Measurements from ENCODE around the gene ZC3H18.
A peak's percentile ranks its signal among the peaks of the same experiment; 100 is the strongest.

Gene ZC3H18

GRCh38 chr16:88569985-88570690 is at the start of gene ZC3H18:
Gene ZC3H18 (plus strand): TSS chr16:88570403. CDS start chr16:88577124, 6,721 bp downstream.
- peaks cover 22% of the 10 kb centered on the region for H3K4me1 ChIP-seq (ENCODE audit: control insufficient read depth, insufficient read depth, low read length)
- peaks cover 9% of the 10 kb centered on the region for H3K36me3 ChIP-seq (ENCODE audit: control insufficient read depth, insufficient read depth, low read length, severe bottlenecking)
- H3K27me3 ChIP-seq (replicated peaks; ENCODE audit: control insufficient read depth, insufficient read depth, low read length) = no peaks in the 10 kb centered on the region
- DNase-seq (ENCODE audit: low read depth) = peak; percentile 99
- peak within 1 kb of the TSS; percentile 96 for H3K4me3 ChIP-seq (ENCODE audit: low read length)
- peak within 1 kb of the TSS; percentile 92 for H3K9ac ChIP-seq (ENCODE audit: low read length)
- H3K9me3 ChIP-seq (ENCODE audit: control insufficient read depth, low read length) = no peaks in the 10 kb centered on the region

GRCh38 chr16:88521674-88522073 is 48.5 kb upstream of the ZC3H18 start:
- no peaks in the 10 kb centered on the region for H3K36me3 ChIP-seq (ENCODE audit: control insufficient read depth, insufficient read depth, low read length, severe bottlenecking)
- DNase-seq (ENCODE audit: low read depth) = no peak
- H3K4me3 ChIP-seq (ENCODE audit: low read length) = no peak overlapping the region
- no peak overlapping the region for H3K9ac ChIP-seq (ENCODE audit: low read length)
- no peaks in the 10 kb centered on the region for H3K4me1 ChIP-seq (ENCODE audit: control insufficient read depth, insufficient read depth, low read length)
- H3K9me3 ChIP-seq (ENCODE audit: control insufficient read depth, low read length) = no peaks in the 10 kb centered on the region
- H3K27me3 ChIP-seq (replicated peaks; ENCODE audit: control insufficient read depth, insufficient read depth, low read length) = no peaks in the 10 kb centered on the region

GRCh38 chr16:88522276-88522949 is 47.8 kb upstream of the ZC3H18 start:
- Histone ChIP-seq H3K9ac (ENCODE audit: low read length) (no peak overlapping the region), H3K27me3 (replicated peaks; ENCODE audit: control insufficient read depth, insufficient read depth, low read length) (no peaks in the 10 kb centered on the region), H3K4me1 (ENCODE audit: control insufficient read depth, insufficient read depth, low read length) (no peaks in the 10 kb centered on the region), H3K9me3 (ENCODE audit: control insufficient read depth, low read length) (no peaks in the 10 kb centered on the region), H3K36me3 (ENCODE audit: control insufficient read depth, insufficient read depth, low read length, severe bottlenecking) (no peaks in the 10 kb centered on the region), H3K4me3 (ENCODE audit: low read length) (no peak overlapping the region)
- no peak for DNase-seq (ENCODE audit: low read depth)

GRCh38 chr16:88523309-88524161 is 46.7 kb upstream of the ZC3H18 start:
- Histone ChIP-seq H3K9me3 (ENCODE audit: control insufficient read depth, low read length) (no peaks in the 10 kb centered on the region), H3K36me3 (ENCODE audit: control insufficient read depth, insufficient read depth, low read length, severe bottlenecking) (no peaks in the 10 kb centered on the region), H3K27me3 (replicated peaks; ENCODE audit: control insufficient read depth, insufficient read depth, low read length) (no peaks in the 10 kb centered on the region), H3K4me1 (ENCODE audit: control insufficient read depth, insufficient read depth, low read length) (no peaks in the 10 kb centered on the region), H3K4me3 (ENCODE audit: low read length) (no peak overlapping the region), H3K9ac (ENCODE audit: low read length) (no peak overlapping the region)
- no peak for DNase-seq (ENCODE audit: low read depth)

GRCh38 chr16:88524274-88524972 is 45.8 kb upstream of the ZC3H18 start:
- Histone ChIP-seq H3K36me3 (ENCODE audit: control insufficient read depth, insufficient read depth, low read length, severe bottlenecking) (no peaks in the 10 kb centered on the region), H3K9me3 (ENCODE audit: control insufficient read depth, low read length) (no peaks in the 10 kb centered on the region), H3K27me3 (replicated peaks; ENCODE audit: control insufficient read depth, insufficient read depth, low read length) (no peaks in the 10 kb centered on the region), H3K4me1 (ENCODE audit: control insufficient read depth, insufficient read depth, low read length) (no peaks in the 10 kb centered on the region), H3K9ac (ENCODE audit: low read length) (no peak overlapping the region), H3K4me3 (ENCODE audit: low read length) (no peak overlapping the region)
- DNase-seq (ENCODE audit: low read depth) = no peak

GRCh38 chr16:88524973-88525662 is 45.1 kb upstream of the ZC3H18 start:
- Histone ChIP-seq H3K9ac (ENCODE audit: low read length) (no peak overlapping the region), H3K27me3 (replicated peaks; ENCODE audit: control insufficient read depth, insufficient read depth, low read length) (no peaks in the 10 kb centered on the region), H3K4me1 (ENCODE audit: control insufficient read depth, insufficient read depth, low read length) (no peaks in the 10 kb centered on the region), H3K9me3 (ENCODE audit: control insufficient read depth, low read length) (no peaks in the 10 kb centered on the region), H3K36me3 (ENCODE audit: control insufficient read depth, insufficient read depth, low read length, severe bottlenecking) (no peaks in the 10 kb centered on the region), H3K4me3 (ENCODE audit: low read length) (no peak overlapping the region)
- no peak for DNase-seq (ENCODE audit: low read depth)

- no peak for DNase-seq (ENCODE audit: low read depth)
- Histone ChIP-seq H3K9ac (ENCODE audit: low read length) (no peak overlapping the region), H3K36me3 (ENCODE audit: control insufficient read depth, insufficient read depth, low read length, severe bottlenecking) (no peaks in the 10 kb centered on the region), H3K27me3 (replicated peaks; ENCODE audit: control insufficient read depth, insufficient read depth, low read length) (no peaks in the 10 kb centered on the region), H3K4me3 (ENCODE audit: low read length) (no peak overlapping the region), H3K9me3 (ENCODE audit: control insufficient read depth, low read length) (no peaks in the 10 kb centered on the region), H3K4me1 (ENCODE audit: control insufficient read depth, insufficient read depth, low read length) (no peaks in the 10 kb centered on the region)
Measured at GRCh38 chr16:88525663-88525990, 44.6 kb upstream of the ZC3H18 start.

- Histone ChIP-seq H3K27me3 (replicated peaks; ENCODE audit: control insufficient read depth, insufficient read depth, low read length) (no peaks in the 10 kb centered on the region), H3K4me1 (ENCODE audit: control insufficient read depth, insufficient read depth, low read length) (no peaks in the 10 kb centered on the region), H3K9ac (ENCODE audit: low read length) (no peak overlapping the region), H3K9me3 (ENCODE audit: control insufficient read depth, low read length) (no peaks in the 10 kb centered on the region), H3K36me3 (ENCODE audit: control insufficient read depth, insufficient read depth, low read length, severe bottlenecking) (no peaks in the 10 kb centered on the region), H3K4me3 (ENCODE audit: low read length) (no peak overlapping the region)
- DNase-seq (ENCODE audit: low read depth) = no peak
Measured at GRCh38 chr16:88526008-88526905, 43.9 kb upstream of the ZC3H18 start.

GRCh38 chr16:88526906-88527185 is 43.4 kb upstream of the ZC3H18 start:
- no peak overlapping the region for H3K4me3 ChIP-seq (ENCODE audit: low read length)
- DNase-seq (ENCODE audit: low read depth) = no peak
- no peaks in the 10 kb centered on the region for H3K36me3 ChIP-seq (ENCODE audit: control insufficient read depth, insufficient read depth, low read length, severe bottlenecking)
- no peaks in the 10 kb centered on the region for H3K4me1 ChIP-seq (ENCODE audit: control insufficient read depth, insufficient read depth, low read length)
- H3K27me3 ChIP-seq (replicated peaks; ENCODE audit: control insufficient read depth, insufficient read depth, low read length) = no peaks in the 10 kb centered on the region
- H3K9ac ChIP-seq (ENCODE audit: low read length) = no peak overlapping the region
- no peaks in the 10 kb centered on the region for H3K9me3 ChIP-seq (ENCODE audit: control insufficient read depth, low read length)

All from adipocyte (in vitro differentiated cells).